ENCODE measurements around the gene TIMM21. TPM values are rescaled to one million over a fixed set of nuclear protein-coding genes. Genes with fewer than 3 reads are reported as not detected.

Gene TIMM21
- polyA plus RNA-seq, 6 donors from 2014 or later = 16.0 to 28.3 (median 19.3) TPM

Other genes starting within 250 kb of the TIMM21 start
- 10 to 100 TPM in 1 of 6 donors, 1 to 10 TPM in 5; 2.0 to 10.5 (median 3.6) TPM for gene FBXO15, start 689 bp upstream of the TIMM21 start, polyA plus RNA-seq (ENCODE audit: low read depth in 6 of 6)
- gene CYB5A, start 143.4 kb downstream of the TIMM21 start, polyA plus RNA-seq (ENCODE audit: low read depth in 6 of 6) = 100 to 1,000 TPM in 5 of 6 donors, 10 to 100 TPM in 1; 64.2 to 214 (median 151) TPM
- gene C18orf63, start 167.3 kb downstream of the TIMM21 start, polyA plus RNA-seq (ENCODE audit: low read depth in 6 of 6) = not detected